HG03280 (cell line): ENCODE data around the gene PEDS1.
"Not testable (repeated sequence)": the region's sequence is repeated elsewhere in the genome, so short reads cannot be mapped to it uniquely, and the experiment has no call there.

Experiments used
- ATAC-seq: cut with Tn5 transposase; IDR thresholded peaks from one replicate; pipeline ENCODE4 v1.9.1; 2021; ENCODE audit warnings: mild to moderate bottlenecking, moderate library complexity; ENCODE audit not compliant: unreplicated experiment

PEDS1 gene

GRCh38 chr20:50190251-50191064, 36.9 kb upstream of the PEDS1 start, which contains the start of gene CEBPB:
Gene CEBPB, plus strand, starts transcription at chr20:50190830. Its CDS starts 204 bp downstream, at chr20:50191034.
- ATAC-seq, result peak; percentile 41

- ATAC-seq, result no peak
These were observed 36.2 kb upstream of the PEDS1 start for GRCh38 chr20:50189681-50190250.

- ATAC-seq, result no peak
These were observed 35.6 kb upstream of the PEDS1 start for GRCh38 chr20:50188879-50189680.

- ATAC-seq, result no peak
These were observed 34.8 kb upstream of the PEDS1 start for GRCh38 chr20:50188287-50188688.

GRCh38 chr20:50187403-50188051, 34.0 kb upstream of the PEDS1 start:
- no peak for ATAC-seq

- ATAC-seq, result no peak
These were observed 33.5 kb upstream of the PEDS1 start for GRCh38 chr20:50186987-50187402.

GRCh38 chr20:50186151-50186885, 32.8 kb upstream of the PEDS1 start:
- no peak for ATAC-seq

- ATAC-seq, result no peak
These were observed 31.9 kb upstream of the PEDS1 start for GRCh38 chr20:50185426-50185825.

GRCh38 chr20:50182346-50182745, 28.8 kb upstream of the PEDS1 start:
- no peak for ATAC-seq

- no peak for ATAC-seq
These were observed 27.8 kb upstream of the PEDS1 start for GRCh38 chr20:50181344-50181743.

- not testable (repeated sequence) for ATAC-seq
These were observed 25.1 kb upstream of the PEDS1 start for GRCh38 chr20:50178672-50179071.

GRCh38 chr20:50175938-50176933, 22.7 kb upstream of the PEDS1 start:
- ATAC-seq, result no peak

- no peak for ATAC-seq
These were observed 20.9 kb upstream of the PEDS1 start for GRCh38 chr20:50174456-50174855.

GRCh38 chr20:50172347-50173013, 19.0 kb upstream of the PEDS1 start:
- ATAC-seq, result no peak

GRCh38 chr20:50170549-50171220, 17.2 kb upstream of the PEDS1 start:
- no peak for ATAC-seq

- ATAC-seq, result no peak
These were observed 15.9 kb upstream of the PEDS1 start for GRCh38 chr20:50169329-50169823.

- ATAC-seq, result peak; percentile 91
These were observed 12.4 kb upstream of the PEDS1 start for GRCh38 chr20:50165684-50166554.
